H1 (cell line): ENCODE data around the gene MCFD2. TPM values are rescaled to one million over a fixed set of nuclear protein-coding genes. Genes with fewer than 3 reads are reported as not detected.

Experiments used
- CTCF ChIA-PET: fragments of 300-600 bp; sonication (Branson Sonifier 250); formaldehyde crosslinking; loops from one replicate; lab custom pipeline; 2021; ENCODE audit not compliant: partially characterized antibody; lab: Charles Lee
- POLR2A ChIA-PET: fragments of 300-600 bp; sonication (Branson Sonifier 250); formaldehyde crosslinking; loops from one replicate; lab custom pipeline; 2021; ENCODE audit warnings: inconsistent platforms; ENCODE audit not compliant: partially characterized antibody; lab: Charles Lee
- DNase-seq, 2 experiments: peaks; one replicate each; pipeline versions ENCODE4 v3.0.0 to v3.0.0-alpha.2; 2010 to 2022; ENCODE audit warnings: low spot score in 2 of 2, low read depth in 1 of 2, mixed read lengths in 1 of 2
- FAIRE-seq: peaks from 2 replicates; lab custom pipeline; 2011; peaks lifted over from hg19 to GRCh38; lab: Jason Lieb, UNC
- H2AFZ ChIP-seq: 2 replicates; pipeline ENCODE4 v1.8.1; 2012; ENCODE audit warnings: low read length, inconsistent platforms
- H2AK5ac ChIP-seq: 2 replicates; pipeline ENCODE4 v1.6.1; 2013; ENCODE audit warnings: low read depth, low read length
- H2BK120ac ChIP-seq: replicated peaks from 2 replicates; pipeline ENCODE3; 2013; ENCODE audit warnings: low read depth, low read length, inconsistent platforms
- H2BK12ac ChIP-seq: 2 replicates; pipeline ENCODE4 v1.6.1; 2013; ENCODE audit warnings: low read depth, low read length
- H2BK15ac ChIP-seq: 2 replicates; pipeline ENCODE4 v1.6.1; 2013; ENCODE audit warnings: low read length
- H2BK20ac ChIP-seq: 2 replicates; pipeline ENCODE4 v1.6.1; 2013; ENCODE audit warnings: low read length
- H2BK5ac ChIP-seq: 2 replicates; pipeline ENCODE4 v1.6.1; 2013; ENCODE audit warnings: low read depth, low read length
- H3K14ac ChIP-seq: 2 replicates; pipeline ENCODE4 v1.6.1; 2013; ENCODE audit warnings: inconsistent platforms; ENCODE audit not compliant: insufficient read length
- H3K18ac ChIP-seq: 2 replicates; pipeline ENCODE4 v1.6.1; 2013; ENCODE audit warnings: low read length; ENCODE audit errors: extremely low read depth
- H3K23ac ChIP-seq: 2 replicates; pipeline ENCODE4 v1.6.1; 2013; ENCODE audit warnings: inconsistent platforms; ENCODE audit not compliant: insufficient read length
- H3K23me2 ChIP-seq: 2 replicates; pipeline ENCODE4 v1.6.1; 2013; ENCODE audit warnings: low read depth, low read length
- H3K27ac ChIP-seq: 2 replicates; pipeline ENCODE4 v1.6.1; 2011; ENCODE audit warnings: low read depth, low read length, inconsistent platforms
- H3K27me3 ChIP-seq, 4 experiments: replicated peaks in 1 of 4; 1 replicate in 1 of 4; 2 replicates in 3 of 4; pipeline versions ENCODE4 v1.6.1 to v1.8.1; 2011 to 2013; ENCODE audit warnings: low read length in 3 of 4, mild to moderate bottlenecking in 3 of 4, inconsistent platforms in 2 of 4, mixed read lengths in 2 of 4, moderate library complexity in 1 of 4; ENCODE audit not compliant: control insufficient read depth in 3 of 4, insufficient read depth in 3 of 4; ENCODE audit errors: extremely low read depth in 1 of 4
- H3K36me3 ChIP-seq, 4 experiments: 2 replicates each; pipeline versions ENCODE4 v1.6.1 to v1.8.1; 2011 to 2013; ENCODE audit warnings: mild to moderate bottlenecking in 4 of 4, low read length in 3 of 4, moderate library complexity in 2 of 4, control low read depth in 1 of 4, inconsistent platforms in 1 of 4; ENCODE audit not compliant: insufficient read depth in 4 of 4, control insufficient read depth in 2 of 4
- H3K4ac ChIP-seq: replicated peaks from 2 replicates; pipeline ENCODE3; 2013; ENCODE audit warnings: low read length, low read depth, mixed read lengths, inconsistent platforms; ENCODE audit not compliant: insufficient read length
- H3K4me1 ChIP-seq, 4 experiments: replicated peaks in 1 of 4; 1 replicate in 1 of 4; 2 replicates in 3 of 4; pipeline versions ENCODE4 v1.6.1 to v1.8.1; 2011 to 2013; ENCODE audit warnings: low read length in 3 of 4, inconsistent platforms in 2 of 4, mixed read lengths in 1 of 4; ENCODE audit not compliant: insufficient read depth in 4 of 4, control insufficient read depth in 3 of 4
- H3K4me2 ChIP-seq, 2 experiments: 2 replicates each; pipeline versions ENCODE4 v1.6.1 to v1.8.1; 2011 to 2013; ENCODE audit warnings: low read depth in 2 of 2, low read length in 2 of 2, control low read depth in 1 of 2, inconsistent platforms in 1 of 2, mild to moderate bottlenecking in 1 of 2; ENCODE audit not compliant: insufficient read depth in 1 of 2
- H3K4me3 ChIP-seq, 4 experiments: fragments of 200-600, 300-600 bp in 1 of 4; sonication (generic), shearing (Covaris generic), sonication (Bioruptor Twin) in 1 of 4; 2 replicates each; pipeline versions ENCODE4 v1.5.1 to v1.8.1; 2011 to 2016; ENCODE audit warnings: low read length in 4 of 4, low read depth in 3 of 4, control low read depth in 2 of 4, inconsistent platforms in 2 of 4, mild to moderate bottlenecking in 2 of 4, mixed read lengths in 1 of 4, moderate library complexity in 1 of 4; ENCODE audit not compliant: insufficient read depth in 2 of 4; ENCODE audit errors: extremely low read depth in 1 of 4
- H3K56ac ChIP-seq: replicated peaks from 2 replicates; pipeline ENCODE3; 2013; ENCODE audit warnings: low read depth, mild to moderate bottlenecking, mixed read lengths, low read length, inconsistent platforms; ENCODE audit not compliant: insufficient read length
- H3K79me1 ChIP-seq: 2 replicates; pipeline ENCODE4 v1.6.1; 2013; ENCODE audit warnings: low read depth, low read length, control low read depth
- H3K79me2 ChIP-seq, 2 experiments: 2 replicates each; pipeline versions ENCODE4 v1.6.1 to v1.8.1; 2012 to 2013; ENCODE audit warnings: low read length in 2 of 2, mild to moderate bottlenecking in 2 of 2, inconsistent platforms in 1 of 2; ENCODE audit not compliant: insufficient read depth in 2 of 2, control insufficient read depth in 1 of 2
- H3K9ac ChIP-seq, 4 experiments: replicated peaks in 1 of 4; 1 replicate in 1 of 4; 2 replicates in 3 of 4; pipeline versions ENCODE4 v1.6.1 to v1.8.1; 2011 to 2013; ENCODE audit warnings: low read depth in 3 of 4, low read length in 3 of 4, control low read depth in 2 of 4, mild to moderate bottlenecking in 2 of 4, moderate library complexity in 2 of 4, inconsistent platforms in 1 of 4; ENCODE audit errors: extremely low read depth in 1 of 4
- H3K9me3 ChIP-seq, 2 experiments: 2 replicates each; pipeline versions ENCODE4 v1.6.1 to v1.8.1; 2012 to 2013; ENCODE audit warnings: mild to moderate bottlenecking in 2 of 2, moderate library complexity in 2 of 2, control low read depth in 1 of 2, inconsistent platforms in 1 of 2, low read depth in 1 of 2, low read length in 1 of 2, mixed read lengths in 1 of 2; ENCODE audit not compliant: insufficient read depth in 2 of 2
- H4K20me1 ChIP-seq, 2 experiments: replicated peaks in 1 of 2; 2 replicates each; pipeline versions ENCODE3 to v1.8.1; 2011 to 2013; ENCODE audit warnings: inconsistent platforms in 2 of 2, low read length in 2 of 2, mild to moderate bottlenecking in 1 of 2; ENCODE audit not compliant: insufficient read depth in 2 of 2, control insufficient read depth in 1 of 2
- H4K5ac ChIP-seq: 2 replicates; pipeline ENCODE4 v1.6.1; 2013; ENCODE audit warnings: low read length, low read depth, mixed read lengths, inconsistent platforms; ENCODE audit not compliant: insufficient read length
- H4K8ac ChIP-seq: 2 replicates; pipeline ENCODE4 v1.8.0; 2013; ENCODE audit warnings: mild to moderate bottlenecking, moderate library complexity, low read length, inconsistent platforms; ENCODE audit not compliant: insufficient read depth; ENCODE audit errors: extremely low read depth
- H4K91ac ChIP-seq: replicated peaks from 2 replicates; pipeline ENCODE3; 2013; ENCODE audit warnings: low read length, mixed read lengths, inconsistent platforms; ENCODE audit not compliant: insufficient read length
- EZH2 ChIP-seq: fragments of 200-600 bp; sonication (generic); IDR thresholded peaks from 2 replicates; pipeline ENCODE4 v1.7.1; 2012; ENCODE audit warnings: low read depth, mild to moderate bottlenecking, moderate library complexity, low read length, inconsistent platforms; ENCODE audit not compliant: severe bottlenecking
- KDM4A ChIP-seq: IDR thresholded peaks from one replicate; pipeline ENCODE4 v1.7.1; 2012; ENCODE audit warnings: low read depth, mild to moderate bottlenecking, moderate library complexity, low read length, inconsistent platforms; ENCODE audit not compliant: severe bottlenecking
- POLR2A ChIP-seq, 2 experiments: IDR thresholded peaks; 1 replicate in 1 of 2; 2 replicates in 1 of 2; pipeline ENCODE4 v1.6.1; 2011; ENCODE audit warnings: low read depth in 2 of 2, low read length in 2 of 2, mild to moderate bottlenecking in 2 of 2; ENCODE audit errors: control extremely low read depth in 1 of 2
- POLR2AphosphoS5 ChIP-seq: IDR thresholded peaks from 2 replicates; pipeline ENCODE4 v1.6.1; 2011; ENCODE audit warnings: low read depth, low read length
- RAD21 ChIP-seq, 2 experiments: IDR thresholded peaks in 1 of 2; conservative IDR thresholded peaks in 1 of 2; 2 replicates each; pipeline ENCODE4 v1.6.1; 2011; ENCODE audit warnings: low read depth in 2 of 2, low read length in 2 of 2, improper control_type of control experiment in 1 of 2, inconsistent platforms in 1 of 2, mild to moderate bottlenecking in 1 of 2, moderate library complexity in 1 of 2
- SIRT6 ChIP-seq: IDR thresholded peaks from one replicate; pipeline ENCODE4 v1.7.1; 2012; ENCODE audit warnings: low read length, inconsistent platforms
- TCF12 ChIP-seq: IDR thresholded peaks from 2 replicates; pipeline ENCODE4 v1.6.1; 2011; ENCODE audit warnings: low read depth, mild to moderate bottlenecking, low read length
- USF2 ChIP-seq: IDR thresholded peaks from 2 replicates; pipeline ENCODE4 v1.6.1; 2011; ENCODE audit warnings: low read length, improper control_type of control experiment
- polyA plus RNA-seq, 7 experiments: library from polyadenylated mRNA; depleted of rRNA in 3 of 7; stranded (reverse) in 5 of 7; unstranded in 2 of 7; fragments of >200 nt in 5 of 7; fragments of 200-250 nt in 2 of 7; gene quantifications; 1 replicate in 5 of 7; 2 replicates in 1 of 7; 4 replicates in 1 of 7; pipeline versions ENCODE4 v1.2.1 to v1.2.3, GENCODE V29; 2011 to 2013; ENCODE audit warnings: missing spikeins in 2 of 7, mixed read lengths in 2 of 7
- total RNA-seq: library from RNA; stranded (reverse); fragmentation: NEBNext Ultra II Directional; extraction: Animal tissue kit (Norgen Biotek cat#: 25700); gene quantifications from 2 replicates; pipeline ENCODE4 v1.2.1, GENCODE V29; 2021

The MCFD2 gene
- total and polyA plus RNA-seq, 2 of the 8 experiments (the other 6 are each of a cell fraction or from before 2014, with no cell fraction given): 35.2 to 76.2 TPM

- Histone ChIP-seq H4K20me1 (peaks cover 0 to 2% of the 10 kb centered on the region in 2 experiments), H3K9ac (no peak overlapping the region), H2BK12ac (no peak overlapping the region), H3K14ac (no peak overlapping the region), H2BK20ac (no peak overlapping the region), H3K18ac (no peak overlapping the region), H2AK5ac (no peak overlapping the region), H3K23ac (no peak overlapping the region), H3K4me2 (no peak overlapping the region), H3K79me2 (0 out of 4 replicates have a peak, but pooled peaks cover 0 to 2% of the 10 kb centered on the region in 2 experiments), H3K4me3 (no peak overlapping the region), H3K4ac (no peak overlapping the region), H2BK15ac (no peak overlapping the region), H4K5ac (no peak overlapping the region), H4K8ac (no peak overlapping the region), H4K91ac (no peak overlapping the region), H2BK120ac (no peak overlapping the region), H3K36me3 (peaks cover 2 to 19% (median 13%) of the 10 kb centered on the region in 4 experiments; a peak in 7 of 8 replicates), H2BK5ac (no peak overlapping the region), H3K56ac (no peak overlapping the region), H3K27me3 (no peaks in the 10 kb centered on the region), H2AFZ (no peak overlapping the region), H3K9me3 (no peaks in the 10 kb centered on the region), H3K27ac (no peak overlapping the region), H3K23me2 (no peaks in the 10 kb centered on the region), H3K4me1 (no peaks in the 10 kb centered on the region), H3K79me1 (no peaks in the 10 kb centered on the region)
- DNase-seq: no peak
- no peak for FAIRE-seq
- TF ChIP-seq EZH2 (no peak), RAD21 (IDR thresholded peaks at IDR 0.05 in 1 of 2, conservative IDR thresholded peaks at IDR 0.05 in 1 of 2; ENCODE audit: low read depth in 2 of 2, low read length in 2 of 2) (no peak), KDM4A (no peak), POLR2A (IDR thresholded peaks at IDR 0.05; ENCODE audit: control extremely low read depth in 1 of 2, low read depth in 2 of 2, low read length in 2 of 2) (no peak), USF2 (no peak), TCF12 (no peak), POLR2AphosphoS5 (no peak), SIRT6 (no peak)
- POLR2A ChIA-PET: no interaction called here
- CTCF ChIA-PET: no interaction called here
Observed at GRCh38 chr2:46902465-46902864, 13.1 kb downstream of the MCFD2 start.
